GM12873 (cell line): ENCODE data around the gene TNNC1.

ENCODE experiments used
- TF ChIP-seq, protein P1 (sequence below): IDR thresholded peaks from 2 replicates; pipeline ENCODE4 v1.5.1; 2012; ENCODE audit warnings: low read depth, mild to moderate bottlenecking, moderate library complexity, low read length, control low read depth; ENCODE audit not compliant: insufficient read depth; ENCODE audit errors: missing control alignments

TNNC1 gene

DNA sequence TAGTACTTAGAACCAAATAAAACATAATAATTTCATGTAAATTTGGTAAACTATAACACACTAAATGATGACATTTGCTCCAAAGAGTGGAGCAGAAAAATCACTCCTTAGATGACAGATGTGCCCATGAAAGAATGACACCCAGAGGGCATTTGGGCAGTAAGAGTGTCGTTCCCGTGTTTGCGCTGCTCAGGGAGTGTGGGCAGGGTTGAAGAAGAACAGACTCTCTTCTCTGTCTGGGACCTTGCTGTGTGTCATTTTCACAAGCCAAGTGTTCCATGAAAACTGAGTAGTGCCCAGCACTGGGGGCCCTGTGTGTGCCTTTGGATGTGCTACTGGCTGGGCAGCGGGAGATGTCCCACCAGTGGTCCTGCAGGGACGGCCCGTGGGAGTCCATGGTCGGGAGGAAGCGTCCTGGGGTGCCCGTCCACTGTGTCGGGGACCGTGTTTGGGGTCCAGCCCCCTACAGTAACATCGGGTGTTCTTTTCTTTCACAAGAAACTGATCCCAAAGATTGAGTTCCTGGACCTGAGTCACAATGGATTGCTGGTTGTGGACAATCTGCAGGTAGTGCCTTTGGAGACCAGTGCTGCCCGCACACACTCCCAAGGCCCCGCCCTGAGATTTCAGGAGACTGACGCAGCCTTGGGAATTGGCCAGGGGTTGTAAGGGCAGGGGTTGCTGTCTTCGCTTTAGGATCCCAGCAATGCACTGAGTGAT is 23.4 kb upstream of the TNNC1 start:
- TF ChIP-seq, protein P1, sequence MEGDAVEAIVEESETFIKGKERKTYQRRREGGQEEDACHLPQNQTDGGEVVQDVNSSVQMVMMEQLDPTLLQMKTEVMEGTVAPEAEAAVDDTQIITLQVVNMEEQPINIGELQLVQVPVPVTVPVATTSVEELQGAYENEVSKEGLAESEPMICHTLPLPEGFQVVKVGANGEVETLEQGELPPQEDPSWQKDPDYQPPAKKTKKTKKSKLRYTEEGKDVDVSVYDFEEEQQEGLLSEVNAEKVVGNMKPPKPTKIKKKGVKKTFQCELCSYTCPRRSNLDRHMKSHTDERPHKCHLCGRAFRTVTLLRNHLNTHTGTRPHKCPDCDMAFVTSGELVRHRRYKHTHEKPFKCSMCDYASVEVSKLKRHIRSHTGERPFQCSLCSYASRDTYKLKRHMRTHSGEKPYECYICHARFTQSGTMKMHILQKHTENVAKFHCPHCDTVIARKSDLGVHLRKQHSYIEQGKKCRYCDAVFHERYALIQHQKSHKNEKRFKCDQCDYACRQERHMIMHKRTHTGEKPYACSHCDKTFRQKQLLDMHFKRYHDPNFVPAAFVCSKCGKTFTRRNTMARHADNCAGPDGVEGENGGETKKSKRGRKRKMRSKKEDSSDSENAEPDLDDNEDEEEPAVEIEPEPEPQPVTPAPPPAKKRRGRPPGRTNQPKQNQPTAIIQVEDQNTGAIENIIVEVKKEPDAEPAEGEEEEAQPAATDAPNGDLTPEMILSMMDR: no peak

DNA sequence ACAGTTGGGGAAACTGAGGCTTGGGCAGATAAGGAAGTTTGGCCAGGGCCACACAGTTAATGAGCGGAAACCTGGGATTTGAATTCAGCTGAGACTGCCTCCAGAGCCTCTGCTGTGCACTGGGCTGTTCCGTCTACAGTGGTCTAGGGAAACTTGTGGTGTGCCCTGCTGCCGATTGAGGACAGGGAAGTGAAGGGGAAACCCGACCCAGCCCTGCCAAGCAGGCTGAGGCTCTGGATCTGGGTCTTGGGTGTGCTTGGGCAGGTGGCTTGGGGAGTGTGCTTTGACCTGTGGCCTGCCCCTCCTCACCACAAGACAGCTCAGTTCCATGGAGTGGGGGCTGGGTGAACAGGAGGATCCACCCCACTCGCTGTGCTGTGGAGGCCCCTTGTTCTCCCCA is 19.2 kb upstream of the TNNC1 start:
- TF ChIP-seq, protein P1: no peak

DNA sequence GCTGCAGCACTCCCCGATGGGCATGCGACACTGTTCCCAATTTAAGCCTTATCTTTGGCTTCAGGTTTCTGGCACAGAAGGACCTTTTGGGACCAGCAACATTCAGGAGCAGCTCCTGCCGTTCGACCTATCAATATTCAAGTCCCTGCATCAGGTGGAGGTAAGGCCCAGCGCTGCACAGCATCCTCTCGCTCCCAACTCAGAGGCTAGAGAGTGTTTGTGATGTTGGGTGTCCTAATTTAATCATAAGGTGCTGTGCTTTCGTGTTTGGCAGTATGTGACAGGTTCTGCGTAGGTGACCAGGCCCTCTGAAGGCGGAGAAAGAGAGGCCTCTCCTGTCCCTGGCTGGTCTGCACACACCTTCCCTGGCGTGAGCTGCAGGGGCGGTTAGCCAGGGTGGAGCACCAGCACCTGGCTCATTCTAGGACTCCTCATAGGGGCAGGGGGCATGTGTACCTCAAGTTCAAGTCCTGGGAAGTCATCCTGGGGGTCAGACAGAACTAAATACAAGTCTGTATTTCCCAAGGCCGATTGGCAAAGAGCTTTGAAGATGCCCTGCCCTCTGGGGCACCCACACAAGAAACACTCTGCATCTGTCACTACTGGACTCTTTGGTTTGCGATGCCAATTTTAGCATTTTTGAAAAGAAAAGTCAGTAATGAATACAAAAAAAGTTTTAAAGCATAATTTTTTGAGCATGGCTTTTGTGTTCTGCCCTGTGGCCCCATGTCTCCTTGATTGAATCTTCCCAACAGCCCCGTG is 18.6 kb upstream of the TNNC1 start:
- TF ChIP-seq, protein P1: no peak

DNA sequence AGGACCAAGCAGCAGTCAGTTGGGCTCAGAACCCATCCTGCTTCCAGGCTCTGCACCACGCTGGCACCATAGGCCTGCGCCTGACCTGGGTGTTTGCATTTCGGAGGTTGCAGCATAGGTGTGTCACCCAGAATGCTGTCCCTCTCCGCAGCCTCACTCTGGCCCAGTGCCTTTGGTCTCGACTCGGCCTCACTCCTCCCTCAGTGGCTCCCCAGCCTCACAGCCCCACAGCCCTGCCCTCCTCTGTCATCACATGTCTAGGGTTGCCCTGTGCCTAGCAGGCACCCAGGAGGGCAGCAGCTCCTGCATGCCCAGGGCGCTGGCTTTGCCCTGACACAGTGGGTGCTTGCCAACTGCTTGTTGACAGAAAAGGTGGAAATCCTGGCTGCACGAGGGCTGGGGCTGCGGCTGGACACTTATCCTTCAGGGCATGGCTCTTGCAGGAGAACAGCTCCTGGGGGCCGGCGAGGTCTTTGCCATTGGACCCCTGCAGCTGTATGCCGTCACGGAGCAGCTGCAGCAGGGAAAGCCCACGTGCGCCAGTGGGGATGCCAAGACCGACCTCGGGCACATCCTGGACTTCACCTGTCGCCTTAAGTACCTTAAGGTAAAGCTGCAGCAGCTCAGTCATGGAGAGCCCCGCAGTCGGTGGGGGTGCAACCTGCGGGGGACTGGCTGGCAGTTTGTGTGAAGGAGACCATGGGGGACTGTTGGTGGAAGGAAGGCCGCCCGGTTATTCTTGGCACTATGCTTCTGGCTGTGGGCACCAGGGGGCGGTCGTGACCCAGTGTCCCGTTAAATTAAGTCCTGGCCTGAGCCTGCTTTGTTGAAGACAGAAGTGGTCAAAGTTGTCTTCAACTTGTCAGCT is 17.8 kb upstream of the TNNC1 start:
- TF ChIP-seq, protein P1: peak; percentile 84

DNA sequence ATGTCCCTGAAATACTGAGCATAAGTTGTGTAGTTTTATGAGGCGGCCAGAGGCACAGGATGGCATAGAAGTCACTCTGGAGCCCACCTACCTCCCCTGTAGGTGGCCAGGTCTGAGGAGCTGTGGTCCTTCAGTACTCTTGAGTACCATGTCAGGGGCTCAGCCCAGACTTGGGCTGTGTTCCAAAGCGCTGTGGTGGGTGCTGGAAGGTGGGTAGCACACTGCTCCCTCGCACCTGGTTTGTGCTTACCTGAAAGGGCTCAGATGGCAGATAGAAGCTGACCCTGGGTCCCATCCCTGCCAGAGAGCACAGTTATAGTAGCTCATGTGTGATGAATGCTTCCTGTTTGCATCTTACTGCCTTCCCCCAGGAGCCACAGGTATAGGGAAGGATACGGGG is 17.1 kb upstream of the TNNC1 start:
- TF ChIP-seq, protein P1: no peak

DNA sequence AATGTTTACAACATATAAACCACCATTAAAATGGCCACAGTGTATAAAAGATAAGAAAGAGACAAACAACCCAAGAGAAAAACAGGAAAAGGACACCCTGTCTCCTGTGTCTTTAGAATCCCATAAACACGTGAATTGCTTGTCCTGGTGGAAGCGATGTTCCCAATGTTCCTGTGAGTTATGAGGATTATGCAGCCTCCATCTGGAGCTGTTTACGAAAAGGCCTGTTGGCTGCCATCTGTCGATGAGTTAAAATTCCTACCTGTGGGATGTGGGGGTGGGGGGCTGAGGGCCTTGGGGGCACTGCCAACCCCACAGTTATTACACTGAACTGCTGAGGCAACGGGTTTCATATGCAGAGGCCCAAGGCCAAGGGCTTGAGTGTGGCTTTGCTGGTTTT is 15.2 kb upstream of the TNNC1 start:
- TF ChIP-seq, protein P1: no peak

DNA sequence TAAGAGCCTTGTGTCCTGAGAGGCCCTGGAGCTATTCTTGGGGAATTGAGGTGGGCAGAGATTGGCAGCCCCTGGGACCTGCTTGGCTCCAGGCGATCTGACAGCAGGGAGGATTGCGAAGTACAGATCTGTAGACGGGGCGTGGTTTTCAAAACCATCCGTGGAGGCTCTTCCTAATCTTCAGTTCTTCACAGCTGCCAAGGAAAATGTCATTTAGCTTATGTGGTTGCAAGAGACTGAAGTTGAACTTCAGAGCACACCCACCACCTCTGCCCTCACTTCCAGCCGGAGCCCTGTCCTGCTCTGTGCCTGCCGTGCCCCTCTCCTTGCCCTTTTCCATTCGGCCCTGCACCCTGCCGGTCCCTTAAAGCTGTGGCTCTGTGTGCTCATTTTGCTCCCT is 14.5 kb upstream of the TNNC1 start:
- TF ChIP-seq, protein P1: no peak
